ENCODE data around the gene DAPK1.

- TF ChIP-seq CTCF (IDR thresholded peaks at IDR 0.05; ENCODE audit: low read depth, low read length, poor library complexity, severe bottlenecking) (no peak), EZH2phosphoT487 (IDR thresholded peaks at IDR 0.05; ENCODE audit: borderline replicate concordance, low read length) (no peak)
Observed at GRCh38 chr9:87639949-87640348, 142.3 kb downstream of the DAPK1 start.
